SK-N-SH (cell line): ENCODE measurements around the gene HYAL2. TPM values are rescaled to one million over a fixed set of nuclear protein-coding genes. Genes with fewer than 3 reads are reported as not detected.

Source experiments
- CTCF ChIA-PET: fragments of 300-600, 350-600 bp; formaldehyde crosslinking; extraction: SDS; loops from one replicate; lab custom pipeline; 2021; lab: Yijun Ruan, JAX
- POLR2A ChIA-PET: fragments of 350-600 bp; sonication (Branson Sonifier 250); formaldehyde crosslinking; extraction: SDS; loops from one replicate; lab custom pipeline; 2020; ENCODE audit warnings: antibody characterized with exemption, inconsistent platforms; lab: Yijun Ruan, JAX
- DNase-seq: peaks from one replicate; pipeline ENCODE4 v3.0.0; 2012
- H2AFZ ChIP-seq: fragments of 200-600 bp; sonication (generic); 2 replicates; pipeline ENCODE4 v1.8.1; 2016; ENCODE audit warnings: antibody characterized with exemption, mild to moderate bottlenecking, low read depth
- H3F3A ChIP-seq: fragments of 200-600 bp; sonication (generic); replicated peaks from 2 replicates; pipeline ENCODE3; 2016; ENCODE audit warnings: antibody characterized with exemption, mild to moderate bottlenecking; ENCODE audit not compliant: insufficient read depth
- H3K27ac ChIP-seq, 2 experiments: fragments of 200-500 bp in 1 of 2; fragments of 200-600 bp in 1 of 2; sonication (Bioruptor generic) in 1 of 2; sonication (generic), shearing (Covaris generic) in 1 of 2; 2 replicates each; pipeline versions ENCODE4 v1.5.1 to v1.6.1; 2014 to 2016; ENCODE audit warnings: low read depth in 2 of 2, inconsistent platforms in 1 of 2, low read length in 1 of 2, mild to moderate bottlenecking in 1 of 2, mixed read lengths in 1 of 2
- H3K27me3 ChIP-seq: fragments of 200-600 bp; sonication (generic), shearing (Covaris generic); 2 replicates; pipeline ENCODE4 v1.6.1; 2016; ENCODE audit warnings: mixed run types; ENCODE audit not compliant: insufficient read depth
- H3K36me3 ChIP-seq, 2 experiments: fragments of 200-500 bp in 1 of 2; fragments of 200-600 bp in 1 of 2; sonication (Bioruptor generic) in 1 of 2; sonication (generic) in 1 of 2; replicated peaks in 1 of 2; 2 replicates each; pipeline versions ENCODE3 to v1.5.1; 2014 to 2016; ENCODE audit warnings: low read length in 1 of 2, mild to moderate bottlenecking in 1 of 2; ENCODE audit not compliant: insufficient read depth in 2 of 2, control insufficient read depth in 1 of 2
- H3K4me1 ChIP-seq, 2 experiments: fragments of 200-500 bp in 1 of 2; fragments of 200-600 bp in 1 of 2; sonication (Bioruptor generic) in 1 of 2; sonication (generic), shearing (Covaris generic) in 1 of 2; 2 replicates each; pipeline versions ENCODE4 v1.5.1 to v1.6.1; 2014 to 2016; ENCODE audit warnings: low read depth in 1 of 2, low read length in 1 of 2, mixed run types in 1 of 2; ENCODE audit not compliant: insufficient read depth in 2 of 2, control insufficient read depth in 1 of 2
- H3K4me2 ChIP-seq: fragments of 200-600 bp; sonication (generic), shearing (Covaris generic); 2 replicates; pipeline ENCODE4 v1.6.1; 2017; ENCODE audit warnings: mixed run types
- H3K4me3 ChIP-seq, 2 experiments: fragments of 200-500 bp in 1 of 2; fragments of 200-600 bp in 1 of 2; sonication (Bioruptor generic) in 1 of 2; sonication (generic), shearing (Covaris generic) in 1 of 2; 2 replicates each; pipeline versions ENCODE4 v1.5.1 to v1.8.1; 2014 to 2016; ENCODE audit warnings: low read depth in 2 of 2, inconsistent platforms in 1 of 2, low read length in 1 of 2, mild to moderate bottlenecking in 1 of 2, mixed read lengths in 1 of 2, moderate library complexity in 1 of 2
- H3K79me2 ChIP-seq: fragments of 200-600 bp; sonication (generic); 2 replicates; pipeline ENCODE4 v1.8.1; 2017; ENCODE audit warnings: mild to moderate bottlenecking; ENCODE audit not compliant: insufficient read depth
- H3K9ac ChIP-seq: fragments of 200-600 bp; sonication (generic); 2 replicates; pipeline ENCODE4 v1.6.1; 2017; ENCODE audit warnings: mixed run types
- H3K9me2 ChIP-seq: fragments of 200-600 bp; sonication (generic); 2 replicates; pipeline ENCODE4 v1.6.1; 2017; ENCODE audit warnings: mixed run types
- H3K9me3 ChIP-seq: fragments of 200-600 bp; sonication (generic); 2 replicates; pipeline ENCODE4 v1.6.1; 2017; ENCODE audit warnings: mixed run types, mild to moderate bottlenecking, moderate library complexity
- H4K20me1 ChIP-seq: fragments of 200-600 bp; sonication (generic); 2 replicates; pipeline ENCODE4 v1.6.1; 2017; ENCODE audit warnings: mild to moderate bottlenecking, mixed run types; ENCODE audit not compliant: insufficient read depth
- CHD2 ChIP-seq: fragments of 150-350 bp; IDR thresholded peaks from 2 replicates; pipeline ENCODE4 v1.6.1; 2018; ENCODE audit warnings: low read length; ENCODE audit not compliant: partially characterized antibody
- ELF1 ChIP-seq: IDR thresholded peaks from 2 replicates; pipeline ENCODE4 v1.4.0; 2012
- EZH2phosphoT487 ChIP-seq: fragments of 200-600 bp; sonication (generic); IDR thresholded peaks from 2 replicates; pipeline ENCODE4 v1.6.1; 2017; ENCODE audit warnings: low read depth, mixed run types, mild to moderate bottlenecking, antibody characterized with exemption, moderate library complexity, borderline replicate concordance
- FOXM1 ChIP-seq: IDR thresholded peaks from 2 replicates; pipeline ENCODE4 v1.4.0; 2012; ENCODE audit warnings: low read depth, mild to moderate bottlenecking
- GABPA ChIP-seq: IDR thresholded peaks from 2 replicates; pipeline ENCODE4 v1.4.0; 2012; ENCODE audit warnings: low read depth, mild to moderate bottlenecking
- IRF3 ChIP-seq: fragments of 150-350 bp; IDR thresholded peaks from 2 replicates; pipeline ENCODE4 v1.6.1; 2016; ENCODE audit warnings: mild to moderate bottlenecking, low read depth, low read length
- RCOR1 ChIP-seq: fragments of 150-350 bp; IDR thresholded peaks from 2 replicates; pipeline ENCODE4 v1.6.1; 2017; ENCODE audit warnings: antibody characterized with exemption, low read length
- RFX5 ChIP-seq: IDR thresholded peaks from 2 replicates; pipeline ENCODE4 v1.6.1; 2012; ENCODE audit warnings: mild to moderate bottlenecking, improper control_type of control experiment, low read length
- SIN3A ChIP-seq: IDR thresholded peaks from 2 replicates; pipeline ENCODE4 v1.6.1; 2012; ENCODE audit warnings: low read depth, mild to moderate bottlenecking, low read length, moderate library complexity, borderline replicate concordance
- SMC3 ChIP-seq: IDR thresholded peaks from 2 replicates; pipeline ENCODE4 v1.6.1; 2012; ENCODE audit warnings: low read depth, low read length, improper control_type of control experiment
- TCF12 ChIP-seq: IDR thresholded peaks from 2 replicates; pipeline ENCODE4 v1.4.0; 2012
- USF1 ChIP-seq: IDR thresholded peaks from 2 replicates; pipeline ENCODE4 v1.4.0; 2012; ENCODE audit warnings: low read depth, borderline replicate concordance
- YY1 ChIP-seq: IDR thresholded peaks from 2 replicates; pipeline ENCODE4 v1.4.0; 2012; ENCODE audit warnings: low read depth, mild to moderate bottlenecking
- WGBS: methylation state at CpG from one replicate; pipeline ENCODE4 v1.1.6; 2017; ENCODE audit warnings: low lambda C conversion rate; 5-methylcytosine and 5-hydroxymethylcytosine counted together
- polyA plus RNA-seq, 3 experiments: library from polyadenylated mRNA; depleted of rRNA; stranded (reverse); fragments of >200 nt; gene quantifications; 2 replicates each; pipeline ENCODE4 v1.2.3, GENCODE V29; 2012
- TF ChIP-seq, protein P1 (sequence below): fragments of 150-350 bp; IDR thresholded peaks from 2 replicates; pipeline ENCODE4 v1.6.1; 2017; ENCODE audit warnings: antibody characterized with exemption, low read length, low read depth, borderline replicate concordance
- TF ChIP-seq, protein P2 (sequence below): IDR thresholded peaks from 2 replicates; pipeline ENCODE4 v1.4.0; 2012; ENCODE audit warnings: low read depth

Gene HYAL2
- polyA plus RNA-seq, 1 of the 3 experiments (the other 2 are of a cell fraction) = 135 TPM

DNA sequence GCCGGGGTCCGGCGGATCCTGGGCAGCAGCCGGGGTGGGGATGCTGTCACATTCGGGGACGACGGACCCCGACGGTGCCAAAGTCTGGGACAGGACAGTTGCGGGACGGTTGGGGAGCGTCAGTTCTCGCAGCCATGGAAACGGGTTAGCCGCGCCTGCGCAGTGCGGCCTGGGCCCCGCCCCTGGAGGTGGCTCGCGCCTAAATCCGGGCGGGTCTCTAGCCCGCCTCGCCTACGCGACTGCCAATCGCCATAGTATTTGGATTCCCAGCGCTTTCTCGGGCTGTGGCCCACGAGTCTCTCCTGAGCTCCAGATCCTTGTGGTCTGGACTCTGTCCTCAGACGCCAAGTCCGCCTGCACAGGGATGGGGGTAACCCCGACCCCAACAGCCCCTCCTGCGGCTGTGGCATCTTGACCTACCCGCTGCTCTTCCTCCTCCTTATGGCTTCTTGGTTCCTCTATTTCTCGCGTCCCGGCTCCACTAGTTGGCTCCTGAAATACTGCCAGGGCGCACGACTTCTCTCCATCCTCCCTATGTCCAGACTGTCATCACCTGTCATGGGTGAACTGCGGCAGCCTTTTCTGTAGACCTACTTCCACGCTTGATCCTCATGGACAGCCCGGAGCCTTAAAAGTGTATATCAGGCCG is 23.2 kb upstream of the HYAL2 start, which contains the start of gene ZMYND10 (continued):
- TF ChIP-seq GABPA (no peak), YY1 (no peak)

DNA sequence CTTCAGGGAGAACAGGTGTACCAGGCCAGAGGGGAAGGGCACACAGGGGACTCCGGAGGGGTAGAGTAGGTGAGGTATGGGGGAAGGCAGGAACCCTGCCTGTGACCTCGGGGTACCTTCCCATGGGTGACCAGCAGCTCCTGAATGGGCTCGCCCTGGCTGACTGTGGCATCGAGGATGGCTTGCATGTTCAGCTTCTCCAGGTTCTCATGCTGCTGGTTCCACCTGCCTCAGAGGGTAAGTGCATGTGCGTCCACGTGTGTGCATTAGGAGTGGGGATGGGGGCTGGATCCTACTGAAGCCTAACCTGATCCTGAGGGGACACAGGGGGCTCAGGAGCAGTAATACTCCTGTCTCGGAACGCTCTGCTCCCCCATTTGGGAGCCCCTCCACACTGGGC is 22.5 kb upstream of the HYAL2 start:
- no peak overlapping the region for H2AFZ ChIP-seq
- H3K4me2 ChIP-seq = no peak overlapping the region
- no peak overlapping the region for H3K9ac ChIP-seq
- DNase-seq = no peak
- H3K9me2 ChIP-seq = no peaks in the 10 kb centered on the region
- POLR2A ChIA-PET = no interaction called here
- H3F3A ChIP-seq = peaks cover 3% of the 10 kb centered on the region
- CTCF ChIA-PET = interaction anchor here (0.7 to 4.7 kb wide), 8 partner anchors 11 to 205 kb away, joined by 3 to 29 read pairs (median 4); partner anchors contain the start of gene HYAL1
- no peaks in the 10 kb centered on the region for H3K27me3 ChIP-seq
- 100% methylated on average over 1 of the region's 8 CpGs for WGBS
- no peaks in the 10 kb centered on the region for H3K9me3 ChIP-seq
- peaks cover 3 to 27% of the 10 kb centered on the region in 2 experiments; a peak in 1 of 4 replicates for H3K4me1 ChIP-seq
- TF ChIP-seq CHD2 = no peak
- TF ChIP-seq SIN3A = no peak
- no peak for TF ChIP-seq RFX5
- no peak for TF ChIP-seq GABPA
- TF ChIP-seq SMC3 = no peak
- TF ChIP-seq FOXM1 = no peak
- TF ChIP-seq RCOR1 = no peak
- no peak for TF ChIP-seq IRF3
- TF ChIP-seq, protein P1, sequence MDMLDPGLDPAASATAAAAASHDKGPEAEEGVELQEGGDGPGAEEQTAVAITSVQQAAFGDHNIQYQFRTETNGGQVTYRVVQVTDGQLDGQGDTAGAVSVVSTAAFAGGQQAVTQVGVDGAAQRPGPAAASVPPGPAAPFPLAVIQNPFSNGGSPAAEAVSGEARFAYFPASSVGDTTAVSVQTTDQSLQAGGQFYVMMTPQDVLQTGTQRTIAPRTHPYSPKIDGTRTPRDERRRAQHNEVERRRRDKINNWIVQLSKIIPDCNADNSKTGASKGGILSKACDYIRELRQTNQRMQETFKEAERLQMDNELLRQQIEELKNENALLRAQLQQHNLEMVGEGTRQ = no peak
- TF ChIP-seq EZH2phosphoT487 = no peak
- TF ChIP-seq USF1 = no peak
- TF ChIP-seq, protein P2, sequence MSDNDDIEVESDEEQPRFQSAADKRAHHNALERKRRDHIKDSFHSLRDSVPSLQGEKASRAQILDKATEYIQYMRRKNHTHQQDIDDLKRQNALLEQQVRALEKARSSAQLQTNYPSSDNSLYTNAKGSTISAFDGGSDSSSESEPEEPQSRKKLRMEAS = no peak
- no peak for TF ChIP-seq ELF1
- TF ChIP-seq TCF12 = no peak
- H3K27ac ChIP-seq = no peak overlapping the region
- H3K4me3 ChIP-seq = no peak overlapping the region
- H4K20me1 ChIP-seq = no peaks in the 10 kb centered on the region
- peaks cover 12% of the 10 kb centered on the region for H3K79me2 ChIP-seq
- H3K36me3 ChIP-seq = peaks cover 0 to 17% of the 10 kb centered on the region in 2 experiments
